Neuronal stem cell (in vitro differentiated cells): Measurements from ENCODE around the gene MRNIP.
A peak's percentile ranks its signal among the peaks of the same experiment; 100 is the strongest.
"Not testable (repeated sequence)": the region's sequence is repeated elsewhere in the genome, so short reads cannot be mapped to it uniquely, and the experiment has no call there.

Source experiments
- DNase-seq: peaks from one replicate; pipeline ENCODE4 v3.0.0-alpha.2; 2013; ENCODE audit warnings: low spot score
- H2AFZ ChIP-seq: one replicate; pipeline ENCODE4 v1.6.1; 2013; ENCODE audit warnings: mild to moderate bottlenecking, low read length, inconsistent platforms
- H2AK5ac ChIP-seq: 2 replicates; pipeline ENCODE4 v1.6.1; 2013; ENCODE audit warnings: low read depth, mild to moderate bottlenecking, inconsistent platforms, low read length, moderate library complexity, mixed read lengths
- H2BK120ac ChIP-seq: 2 replicates; pipeline ENCODE4 v1.6.1; 2013; ENCODE audit warnings: low read depth, mild to moderate bottlenecking, inconsistent platforms, low read length, moderate library complexity, mixed read lengths
- H2BK12ac ChIP-seq: one replicate; pipeline ENCODE4 v1.6.1; 2013; ENCODE audit warnings: low read length, inconsistent platforms
- H2BK15ac ChIP-seq: 2 replicates; pipeline ENCODE4 v1.6.1; 2013; ENCODE audit warnings: mild to moderate bottlenecking, low read length, inconsistent platforms, mixed read lengths
- H2BK5ac ChIP-seq: one replicate; pipeline ENCODE4 v1.6.1; 2013; ENCODE audit warnings: inconsistent platforms, mild to moderate bottlenecking, low read length, moderate library complexity
- H3K14ac ChIP-seq: one replicate; pipeline ENCODE4 v1.6.1; 2013; ENCODE audit warnings: low read length, inconsistent platforms
- H3K18ac ChIP-seq: 2 replicates; pipeline ENCODE4 v1.6.1; 2013; ENCODE audit warnings: low read length, inconsistent platforms
- H3K23ac ChIP-seq: 2 replicates; pipeline ENCODE4 v1.6.1; 2013; ENCODE audit warnings: low read depth, mild to moderate bottlenecking, mixed read lengths, low read length, inconsistent platforms; ENCODE audit not compliant: poor library complexity
- H3K27ac ChIP-seq: replicated peaks from 3 replicates; pipeline ENCODE4 v1.5.1; 2013; ENCODE audit warnings: low read length, inconsistent platforms
- H3K27me3 ChIP-seq, 3 experiments: 2 replicates each; pipeline ENCODE4 v1.6.1; 2013; ENCODE audit warnings: low read length in 3 of 3, mild to moderate bottlenecking in 2 of 3, inconsistent platforms in 1 of 3, low read depth in 1 of 3, mixed read lengths in 1 of 3, moderate library complexity in 1 of 3; ENCODE audit not compliant: control insufficient read depth in 3 of 3, insufficient read depth in 3 of 3
- H3K36me3 ChIP-seq, 2 donors: replicated peaks in 1 of 2; 2 replicates each; pipeline ENCODE4 v1.6.1; 2013; ENCODE audit warnings: low read length in 2 of 2; ENCODE audit not compliant: control insufficient read depth in 2 of 2, insufficient read depth in 2 of 2
- H3K4ac ChIP-seq: 2 replicates; pipeline ENCODE4 v1.6.1; 2013; ENCODE audit warnings: inconsistent platforms, mild to moderate bottlenecking, low read length, moderate library complexity
- H3K4me1 ChIP-seq, 2 donors: 1 replicate in 1 of 2; 2 replicates in 1 of 2; pipeline ENCODE4 v1.6.1; 2013; ENCODE audit warnings: low read length in 2 of 2, low read depth in 1 of 2; ENCODE audit not compliant: control insufficient read depth in 2 of 2, insufficient read depth in 1 of 2
- H3K4me2 ChIP-seq: one replicate; pipeline ENCODE4 v1.6.1; 2013; ENCODE audit warnings: mild to moderate bottlenecking, low read length, inconsistent platforms; ENCODE audit not compliant: insufficient read depth, poor library complexity, severe bottlenecking
- H3K4me3 ChIP-seq, 2 donors: 2 replicates each; pipeline ENCODE4 v1.5.1; 2013; ENCODE audit warnings: low read length in 2 of 2, mild to moderate bottlenecking in 2 of 2, inconsistent platforms in 1 of 2, moderate library complexity in 1 of 2
- H3K79me1 ChIP-seq: one replicate; pipeline ENCODE4 v1.6.1; 2013; ENCODE audit warnings: low read depth, mild to moderate bottlenecking, inconsistent platforms, low read length, moderate library complexity
- H3K9ac ChIP-seq: one replicate; pipeline ENCODE4 v1.6.1; 2013; ENCODE audit warnings: mild to moderate bottlenecking, low read depth, low read length, inconsistent platforms; ENCODE audit not compliant: poor library complexity
- H3K9me3 ChIP-seq, 2 donors: replicated peaks in 1 of 2; 2 replicates each; pipeline versions ENCODE3 to v1.6.1; 2013; ENCODE audit warnings: low read length in 2 of 2, mild to moderate bottlenecking in 2 of 2, inconsistent platforms in 1 of 2, low read depth in 1 of 2, mixed read lengths in 1 of 2, moderate library complexity in 1 of 2; ENCODE audit not compliant: control insufficient read depth in 2 of 2, insufficient read depth in 1 of 2
- H4K8ac ChIP-seq: one replicate; pipeline ENCODE4 v1.6.1; 2013; ENCODE audit warnings: low read depth, mild to moderate bottlenecking, inconsistent platforms, low read length, moderate library complexity
- H4K91ac ChIP-seq: one replicate; pipeline ENCODE4 v1.6.1; 2013; ENCODE audit warnings: low read length, low read depth, mild to moderate bottlenecking, inconsistent platforms; ENCODE audit not compliant: poor library complexity
- whole genome bisulfite sequencing, 2 donors: extraction: QIAGEN DNeasy Blood & Tissue Kit; methylation state at CpG; one replicate each; pipeline ENCODE4 v1.1.7; 2013; ENCODE audit warnings: missing lambda C conversion rate in 2 of 2, mixed read lengths in 1 of 2; ENCODE audit not compliant: insufficient read length in 2 of 2, insufficient replicate concordance in 1 of 2; ENCODE audit errors: extremely low coverage in 2 of 2; 5-methylcytosine and 5-hydroxymethylcytosine counted together

The MRNIP gene

GRCh38 chr5:179792612-179793467, 65.8 kb downstream of the MRNIP start:
- H3K4me1 ChIP-seq: peaks cover 3 to 5% of the 10 kb centered on the region in 2 donors
- no peak overlapping the region for H3K18ac ChIP-seq
- H3K36me3 ChIP-seq: peaks cover 4 to 13% of the 10 kb centered on the region in 2 donors
- no peak for DNase-seq
- H2BK12ac ChIP-seq: no peak overlapping the region
- no peak overlapping the region for H2BK120ac ChIP-seq
- peak overlapping the region; percentile 23 for H4K8ac ChIP-seq
- no peak overlapping the region for H3K4me2 ChIP-seq
- H3K4me3 ChIP-seq: no peak overlapping the region
- H2BK15ac ChIP-seq: no peak overlapping the region
- peak overlapping the region; percentile 21 for H2AK5ac ChIP-seq
- no peak overlapping the region for H4K91ac ChIP-seq
- WGBS, 2 donors: no CpG with 5 or more reads among the region's 24 CpGs
- no peak overlapping the region for H2AFZ ChIP-seq
- H2BK5ac ChIP-seq: peak overlapping the region; percentile 39
- peak overlapping the region; percentile 56 for H3K14ac ChIP-seq
- no peak overlapping the region for H3K4ac ChIP-seq
- H3K79me1 ChIP-seq: peaks cover 2% of the 10 kb centered on the region
- peak overlapping the region; percentile 73 for H3K23ac ChIP-seq
- peaks cover 0 to 8% (median 0%) of the 10 kb centered on the region in 3 experiments for H3K27me3 ChIP-seq
- no peak overlapping the region for H3K9ac ChIP-seq
- H3K9me3 ChIP-seq: peaks cover 0 to 6% of the 10 kb centered on the region in 2 donors
- no peak overlapping the region for H3K27ac ChIP-seq

GRCh38 chr5:179791881-179792611, 66.6 kb downstream of the MRNIP start:
- no peak overlapping the region for H3K18ac ChIP-seq
- H3K27ac ChIP-seq: no peak overlapping the region
- no peak overlapping the region for H4K91ac ChIP-seq
- peaks cover 2% of the 10 kb centered on the region for H3K79me1 ChIP-seq
- peak overlapping the region; percentile 3 for H4K8ac ChIP-seq
- no peak overlapping the region for H2AK5ac ChIP-seq
- H3K4me2 ChIP-seq: no peak overlapping the region
- no peak overlapping the region for H2AFZ ChIP-seq
- no peak overlapping the region for H2BK5ac ChIP-seq
- no peak overlapping the region for H3K4me3 ChIP-seq
- H3K23ac ChIP-seq: peak overlapping the region; percentile 55
- H3K4me1 ChIP-seq: peaks cover 3 to 5% of the 10 kb centered on the region in 2 donors
- peaks cover 0 to 5% of the 10 kb centered on the region in 2 donors for H3K9me3 ChIP-seq
- no peak overlapping the region for H2BK15ac ChIP-seq
- no CpG with 5 or more reads among the region's 15 CpGs for WGBS, 2 donors
- no peak overlapping the region for H3K4ac ChIP-seq
- H2BK120ac ChIP-seq: no peak overlapping the region
- peak overlapping the region; percentile 38 for H3K14ac ChIP-seq
- peaks cover 1 to 5% of the 10 kb centered on the region in 2 donors for H3K36me3 ChIP-seq
- H3K27me3 ChIP-seq: peaks cover 0 to 5% (median 0%) of the 10 kb centered on the region in 3 experiments
- H2BK12ac ChIP-seq: no peak overlapping the region
- DNase-seq: no peak
- H3K9ac ChIP-seq: peak overlapping the region; percentile 21

- H4K91ac ChIP-seq, H2BK120ac ChIP-seq, DNase-seq, H3K4ac ChIP-seq, H2BK15ac ChIP-seq, H3K4me1 ChIP-seq, H3K9me3 ChIP-seq, H3K27ac ChIP-seq, H3K79me1 ChIP-seq, H2BK12ac ChIP-seq, H3K18ac ChIP-seq, H3K36me3 ChIP-seq, H3K27me3 ChIP-seq, H3K9ac ChIP-seq, H2AK5ac ChIP-seq, H3K14ac ChIP-seq, H3K4me3 ChIP-seq, H2BK5ac ChIP-seq, H4K8ac ChIP-seq, H3K23ac ChIP-seq, H2AFZ ChIP-seq, H3K4me2 ChIP-seq: not testable (repeated sequence)
- no CpG with 5 or more reads among the region's 9 CpGs for WGBS, 2 donors
These were observed 69.3 kb downstream of the MRNIP start for GRCh38 chr5:179789278-179789677.
